ENCODE results near the gene TUBG1.

TUBG1 gene

GRCh38 chr17:42629411-42630009 lies 20.0 kb downstream of the TUBG1 start:
- TF ChIP-seq, protein P1, sequence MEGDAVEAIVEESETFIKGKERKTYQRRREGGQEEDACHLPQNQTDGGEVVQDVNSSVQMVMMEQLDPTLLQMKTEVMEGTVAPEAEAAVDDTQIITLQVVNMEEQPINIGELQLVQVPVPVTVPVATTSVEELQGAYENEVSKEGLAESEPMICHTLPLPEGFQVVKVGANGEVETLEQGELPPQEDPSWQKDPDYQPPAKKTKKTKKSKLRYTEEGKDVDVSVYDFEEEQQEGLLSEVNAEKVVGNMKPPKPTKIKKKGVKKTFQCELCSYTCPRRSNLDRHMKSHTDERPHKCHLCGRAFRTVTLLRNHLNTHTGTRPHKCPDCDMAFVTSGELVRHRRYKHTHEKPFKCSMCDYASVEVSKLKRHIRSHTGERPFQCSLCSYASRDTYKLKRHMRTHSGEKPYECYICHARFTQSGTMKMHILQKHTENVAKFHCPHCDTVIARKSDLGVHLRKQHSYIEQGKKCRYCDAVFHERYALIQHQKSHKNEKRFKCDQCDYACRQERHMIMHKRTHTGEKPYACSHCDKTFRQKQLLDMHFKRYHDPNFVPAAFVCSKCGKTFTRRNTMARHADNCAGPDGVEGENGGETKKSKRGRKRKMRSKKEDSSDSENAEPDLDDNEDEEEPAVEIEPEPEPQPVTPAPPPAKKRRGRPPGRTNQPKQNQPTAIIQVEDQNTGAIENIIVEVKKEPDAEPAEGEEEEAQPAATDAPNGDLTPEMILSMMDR (IDR thresholded peaks at IDR 0.05; ENCODE audit: low read length, missing control alignments): no peak
- no peak overlapping the region for H3K4me3 ChIP-seq (replicated peaks; ENCODE audit: low read depth, low read length)
- DNase-seq (ENCODE audit: low read depth): peak; percentile 70

DNA sequence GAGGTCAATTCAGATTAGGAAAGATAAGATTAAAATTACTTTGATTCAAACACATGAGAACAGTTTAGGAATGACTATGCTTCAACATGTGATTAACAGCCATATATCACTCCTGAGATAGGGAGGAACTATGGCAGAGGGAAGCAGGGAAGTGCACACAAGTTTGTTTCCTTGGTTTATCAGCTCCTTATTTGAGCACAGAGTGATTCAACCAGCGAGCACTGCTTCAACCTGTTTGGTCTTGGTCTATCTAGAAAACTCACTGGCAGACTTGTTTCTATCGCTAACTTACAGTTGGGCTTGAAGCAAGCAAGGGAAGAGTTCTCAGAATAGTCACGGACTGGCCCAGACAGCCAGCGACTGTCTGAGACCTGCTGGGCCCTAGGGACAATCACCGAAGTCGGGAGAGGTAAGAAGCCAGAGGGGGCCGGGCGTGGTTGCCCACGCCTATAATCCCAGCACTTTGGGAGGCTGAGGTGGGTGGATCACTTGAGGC lies 23.5 kb downstream of the TUBG1 start:
- no peak overlapping the region for H3K4me3 ChIP-seq (replicated peaks; ENCODE audit: low read depth, low read length)
- TF ChIP-seq, protein P1 (IDR thresholded peaks at IDR 0.05; ENCODE audit: low read length, missing control alignments): no peak
- no peak for DNase-seq (ENCODE audit: low read depth)

DNA sequence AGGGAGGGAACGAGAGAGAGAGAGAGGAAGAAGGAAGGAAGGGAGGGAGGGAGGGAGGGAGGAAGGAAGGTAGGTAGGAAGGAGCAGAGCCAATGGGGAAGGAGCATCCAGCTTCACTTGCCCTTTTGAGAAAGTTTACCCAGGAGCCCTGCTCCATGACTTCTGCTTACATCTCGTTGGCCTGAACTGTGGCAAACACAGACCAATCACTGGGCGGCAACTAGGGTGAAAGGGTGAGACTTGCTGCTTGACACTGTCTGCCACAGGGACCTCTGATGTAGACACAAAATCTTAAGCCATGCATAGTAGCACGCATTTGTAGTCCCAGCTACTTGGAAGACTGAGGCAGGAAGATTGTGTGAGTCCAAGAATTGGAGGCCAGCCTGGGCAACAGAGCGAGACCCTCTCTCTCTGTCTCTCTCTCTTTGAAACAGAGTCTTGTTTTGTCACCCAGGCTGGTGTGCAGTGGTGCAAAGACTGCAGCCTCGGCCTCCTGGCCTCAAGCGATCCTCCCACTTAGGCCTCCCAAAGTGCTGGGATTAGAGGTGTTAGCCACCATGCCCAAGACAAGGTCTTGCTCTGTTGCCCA lies 30.1 kb downstream of the TUBG1 start:
- TF ChIP-seq, protein P1 (IDR thresholded peaks at IDR 0.05; ENCODE audit: low read length, missing control alignments): no peak
- DNase-seq (ENCODE audit: low read depth): no peak

DNA sequence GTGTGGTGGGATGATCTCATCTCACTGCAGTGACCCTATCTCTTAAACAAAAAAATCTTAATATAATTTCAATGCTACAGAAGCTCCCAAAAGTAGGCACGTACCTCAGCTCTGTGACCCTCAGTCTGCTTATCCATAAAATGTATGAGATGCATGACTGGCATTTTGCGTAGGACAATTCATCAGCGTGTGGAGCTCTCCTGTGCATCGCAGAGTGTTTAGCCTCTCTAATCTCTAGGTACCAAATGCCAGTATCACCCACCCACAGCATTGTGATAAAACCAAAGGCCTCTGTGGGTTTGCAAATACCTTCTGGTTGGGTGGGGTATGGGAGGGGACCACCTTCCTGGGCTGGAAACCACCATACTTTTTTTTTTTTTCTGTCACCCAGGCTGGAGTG lies 30.6 kb downstream of the TUBG1 start:
- no peak for DNase-seq (ENCODE audit: low read depth)
- H3K4me3 ChIP-seq (replicated peaks; ENCODE audit: low read depth, low read length): no peak overlapping the region
- TF ChIP-seq, protein P1 (IDR thresholded peaks at IDR 0.05; ENCODE audit: low read length, missing control alignments): no peak

More for the DNA sequence above, 30.1 kb downstream of the TUBG1 start:
- H3K4me3 ChIP-seq (replicated peaks; ENCODE audit: low read depth, low read length): no peak overlapping the region

DNA sequence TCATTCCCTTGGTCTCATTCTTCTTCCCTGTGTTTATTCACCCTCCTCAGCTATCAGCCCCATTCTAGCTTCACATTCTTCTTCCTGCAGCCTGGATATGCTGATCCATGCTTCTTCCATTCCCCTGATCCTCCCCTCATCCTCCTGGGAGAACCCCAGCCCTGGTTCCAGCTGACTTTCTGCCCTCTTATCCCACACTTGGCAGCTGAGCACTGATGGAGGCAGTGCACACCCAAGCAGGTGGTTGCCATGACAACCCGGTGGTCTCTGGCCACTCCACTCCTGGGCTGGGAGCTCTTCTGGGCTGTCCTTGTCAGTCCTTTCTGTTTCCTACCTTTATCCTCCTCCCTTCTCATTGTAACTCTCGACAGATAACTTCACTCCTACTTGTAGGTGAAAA lies 32.9 kb downstream of the TUBG1 start:
- TF ChIP-seq, protein P1 (IDR thresholded peaks at IDR 0.05; ENCODE audit: low read length, missing control alignments): no peak
- no peak overlapping the region for H3K4me3 ChIP-seq (replicated peaks; ENCODE audit: low read depth, low read length)
- no peak for DNase-seq (ENCODE audit: low read depth)

GRCh38 chr17:42647778-42648177 lies 38.3 kb downstream of the TUBG1 start:
- DNase-seq (ENCODE audit: low read depth): no peak
- TF ChIP-seq, protein P1 (IDR thresholded peaks at IDR 0.05; ENCODE audit: low read length, missing control alignments): no peak

DNA sequence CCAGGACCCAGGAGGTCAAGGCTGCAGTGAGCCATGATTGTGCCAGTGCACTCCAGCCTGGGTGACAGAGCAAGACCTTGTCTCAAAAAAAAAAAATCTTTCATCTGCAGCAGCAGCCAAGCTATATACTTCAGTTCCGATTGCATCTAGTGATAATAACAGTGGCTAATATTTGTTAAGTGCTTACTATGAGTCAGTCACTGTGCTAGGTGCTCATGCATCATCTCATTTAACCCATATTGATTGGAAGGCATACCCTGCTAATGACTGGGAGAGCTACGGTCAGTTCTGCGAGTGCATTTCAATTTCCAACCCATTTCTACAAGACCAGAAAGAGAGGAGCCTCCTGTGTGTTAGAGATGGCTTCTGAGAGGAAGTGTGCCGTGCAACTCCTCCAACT lies 41.9 kb downstream of the TUBG1 start:
- TF ChIP-seq, protein P1 (IDR thresholded peaks at IDR 0.05; ENCODE audit: low read length, missing control alignments): no peak
- no peak for DNase-seq (ENCODE audit: low read depth)
- no peak overlapping the region for H3K4me3 ChIP-seq (replicated peaks; ENCODE audit: low read depth, low read length)

More at GRCh38 chr17:42647778-42648177, 38.3 kb downstream of the TUBG1 start:
- no peak overlapping the region for H3K4me3 ChIP-seq (replicated peaks; ENCODE audit: low read depth, low read length)
